ENCODE data around the gene CTCF. TPM values are rescaled to one million over a fixed set of nuclear protein-coding genes. Genes with fewer than 3 reads are reported as not detected.

CTCF gene
- total and polyA plus RNA-seq, 10 of the 15 experiments (the other 5 are each of a cell fraction or from before 2014, with no cell fraction given) = 9.1 to 55.0 (median 41.8) TPM

DNA sequence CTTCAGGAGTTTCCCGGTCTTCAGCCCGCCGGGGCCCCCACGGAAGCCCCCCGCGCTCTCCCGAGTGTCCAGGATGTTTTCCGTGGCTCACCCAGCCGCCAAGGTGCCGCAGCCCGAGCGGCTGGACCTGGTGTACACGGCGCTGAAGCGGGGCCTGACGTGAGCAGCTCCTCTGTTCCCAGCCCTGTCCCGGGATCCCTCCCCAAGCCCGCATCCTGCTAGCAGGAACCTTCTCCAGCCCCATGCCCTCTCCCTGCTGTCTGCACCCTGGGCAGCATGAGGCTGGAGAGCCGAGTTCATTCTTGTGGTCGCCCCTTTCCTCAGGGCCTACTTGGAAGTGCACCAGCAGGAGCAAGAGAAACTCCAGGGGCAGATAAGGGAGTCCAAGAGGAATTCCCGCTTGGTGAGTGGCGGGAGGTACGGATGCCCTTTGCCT, 23.6 kb upstream of the CTCF start (continued):
- TF ChIP-seq EGR1 (IDR thresholded peaks at IDR 0.05; ENCODE audit: borderline replicate concordance in 1 of 2, low read depth in 2 of 2, low read length in 2 of 2) (no peak), WRNIP1 (IDR thresholded peaks at IDR 0.05; ENCODE audit: borderline replicate concordance, low read depth, low read length) (no peak), IKZF2 (IDR thresholded peaks at IDR 0.05) (no peak)

DNA sequence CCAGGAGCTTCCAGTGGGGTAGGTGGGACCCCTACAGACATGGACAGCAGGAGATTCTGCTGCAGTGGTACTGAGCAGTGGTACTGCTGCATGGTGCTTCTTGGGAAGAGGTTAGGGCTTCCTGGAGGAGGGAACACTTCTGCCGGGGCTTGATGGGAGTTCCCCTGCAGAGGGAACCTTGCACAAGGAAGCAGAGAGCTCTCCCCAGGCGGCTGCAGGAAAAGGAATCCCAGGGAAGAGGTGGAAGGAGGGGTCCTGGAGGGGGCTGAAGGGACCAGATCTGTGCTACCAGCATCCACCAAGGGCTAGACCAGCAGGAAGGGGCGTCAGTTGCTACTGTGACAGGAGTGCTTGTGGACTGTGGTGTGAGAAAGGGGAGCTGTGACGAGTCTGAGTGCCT, 23.1 kb upstream of the CTCF start:
- RAD21 ChIA-PET (ENCODE audit: unreplicated experiment) = interaction anchor here (0.8 kb wide), 1 partner anchor 22 kb away, joined by 3 read pairs; no protein-coding TSS in a partner anchor
- Histone ChIP-seq H3K36me3 (ENCODE audit: control insufficient read depth in 2 of 2, insufficient read depth in 2 of 2, low read length in 1 of 2) (peaks cover 3 to 11% of the 10 kb centered on the region in 2 experiments; a peak in 3 of 4 replicates), H3K27ac (ENCODE audit: control insufficient read depth, insufficient read depth) (no peak overlapping the region), H3K4me3 (no peak overlapping the region), H2AFZ (ENCODE audit: control insufficient read depth, low read depth, low read length) (no peak overlapping the region), H3K4me1 (ENCODE audit: control insufficient read depth, insufficient read depth, low read length) (peaks cover 4% of the 10 kb centered on the region), H3K4me2 (ENCODE audit: control insufficient read depth, insufficient read depth) (peak overlapping the region; percentile 30; the same call in 1 of the 2 replicates), H3K27me3 (replicated peaks in 1 of 2; ENCODE audit: control insufficient read depth in 2 of 2, insufficient read depth in 2 of 2, low read length in 1 of 2) (peaks cover 0 to 2% of the 10 kb centered on the region in 2 experiments; a peak in 1 of 4 replicates), H3K9me3 (replicated peaks; ENCODE audit: control insufficient read depth, insufficient read depth, low read length) (no peaks in the 10 kb centered on the region), H4K20me1 (ENCODE audit: control insufficient read depth, insufficient read depth) (peaks cover 4% of the 10 kb centered on the region), H3K9ac (ENCODE audit: control insufficient read depth, insufficient read depth, low read length) (no peak overlapping the region), H3K79me2 (ENCODE audit: control insufficient read depth, insufficient read depth, low read length) (no peaks in the 10 kb centered on the region)
- in situ Hi-C loops (cut with MboI) = no loop called here
- SMC1A ChIA-PET (ENCODE audit: uncharacterized antibody, unreplicated experiment) = no interaction called here
- no TSS peak for BruUV-seq (replicated peaks)
- WGBS (ENCODE audit: insufficient coverage, insufficient replicate concordance, low lambda C conversion rate, missing lambda C conversion rate) = 55% methylated on average over 4 of the region's 4 CpGs
- POLR2A ChIA-PET = interaction anchor here (0.6 kb wide), 1 partner anchor 37 kb away, joined by 4 read pairs; no protein-coding TSS in a partner anchor
- intact Hi-C loops (cut with micrococcal nuclease; ENCODE audit: unreplicated experiment) = no loop called here
- DNase-seq (ENCODE audit: low read depth, low spot score) (no peak), FAIRE-seq (no peak), ATAC-seq (no peak)
- CTCF ChIA-PET = interaction anchor here (11.3 kb wide), 1 partner anchor 17 kb away, joined by 131 read pairs; no protein-coding TSS in a partner anchor
- TF ChIP-seq ZBTB11 (CRISPR knock-in tag; IDR thresholded peaks at IDR 0.05) (no peak), DPF2 (IDR thresholded peaks at IDR 0.05) (no peak), RELB (IDR thresholded peaks at IDR 0.05; ENCODE audit: low read depth) (no peak), RELA (IDR thresholded peaks at IDR 0.05; ENCODE audit: borderline replicate concordance, partially characterized antibody) (no peak), SMC3 (IDR thresholded peaks at IDR 0.05; ENCODE audit: borderline replicate concordance, low read length) (no peak), MYC (IDR thresholded peaks at IDR 0.05; ENCODE audit: insufficient read depth, insufficient read length, insufficient replicate concordance, low read length, severe bottlenecking) (no peak), KAT2A (conservative IDR thresholded peaks at IDR 0.05; ENCODE audit: control insufficient read depth, low read depth, low read length) (no peak), RCOR1 (conservative IDR thresholded peaks at IDR 0.05; ENCODE audit: low read depth, low read length) (no peak)
- TF ChIP-seq, protein P1, sequence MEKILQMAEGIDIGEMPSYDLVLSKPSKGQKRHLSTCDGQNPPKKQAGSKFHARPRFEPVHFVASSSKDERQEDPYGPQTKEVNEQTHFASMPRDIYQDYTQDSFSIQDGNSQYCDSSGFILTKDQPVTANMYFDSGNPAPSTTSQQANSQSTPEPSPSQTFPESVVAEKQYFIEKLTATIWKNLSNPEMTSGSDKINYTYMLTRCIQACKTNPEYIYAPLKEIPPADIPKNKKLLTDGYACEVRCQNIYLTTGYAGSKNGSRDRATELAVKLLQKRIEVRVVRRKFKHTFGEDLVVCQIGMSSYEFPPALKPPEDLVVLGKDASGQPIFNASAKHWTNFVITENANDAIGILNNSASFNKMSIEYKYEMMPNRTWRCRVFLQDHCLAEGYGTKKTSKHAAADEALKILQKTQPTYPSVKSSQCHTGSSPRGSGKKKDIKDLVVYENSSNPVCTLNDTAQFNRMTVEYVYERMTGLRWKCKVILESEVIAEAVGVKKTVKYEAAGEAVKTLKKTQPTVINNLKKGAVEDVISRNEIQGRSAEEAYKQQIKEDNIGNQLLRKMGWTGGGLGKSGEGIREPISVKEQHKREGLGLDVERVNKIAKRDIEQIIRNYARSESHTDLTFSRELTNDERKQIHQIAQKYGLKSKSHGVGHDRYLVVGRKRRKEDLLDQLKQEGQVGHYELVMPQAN (conservative IDR thresholded peaks at IDR 0.05) = no peak
